Measurements from ENCODE around the gene COL4A2.

COL4A2 gene

DNA sequence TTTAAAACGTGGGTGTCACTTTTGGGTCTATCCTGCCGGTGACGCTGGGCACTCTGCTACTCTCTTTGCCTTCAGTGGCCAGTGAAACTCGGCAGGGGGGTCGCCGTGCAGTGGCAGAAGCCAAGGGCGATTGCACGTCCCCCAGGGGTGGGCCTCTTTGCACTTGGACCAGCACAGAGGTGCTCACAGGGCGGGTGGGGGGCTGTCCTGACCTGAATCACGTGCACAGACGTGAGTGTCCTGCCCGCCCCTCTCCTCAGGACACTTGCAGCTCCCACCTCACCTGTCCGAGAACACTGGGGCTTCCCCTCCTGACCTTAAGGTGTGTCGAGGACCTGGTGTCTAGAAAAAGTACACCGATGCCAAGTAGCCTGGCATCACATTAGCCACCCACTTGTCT is 16.3 kb upstream of the COL4A2 start:
- Histone ChIP-seq H3K79me2 (ENCODE audit: insufficient read depth, low read length) (no peaks in the 10 kb centered on the region), H4K20me1 (ENCODE audit: insufficient read depth, low read length) (no peaks in the 10 kb centered on the region)

DNA sequence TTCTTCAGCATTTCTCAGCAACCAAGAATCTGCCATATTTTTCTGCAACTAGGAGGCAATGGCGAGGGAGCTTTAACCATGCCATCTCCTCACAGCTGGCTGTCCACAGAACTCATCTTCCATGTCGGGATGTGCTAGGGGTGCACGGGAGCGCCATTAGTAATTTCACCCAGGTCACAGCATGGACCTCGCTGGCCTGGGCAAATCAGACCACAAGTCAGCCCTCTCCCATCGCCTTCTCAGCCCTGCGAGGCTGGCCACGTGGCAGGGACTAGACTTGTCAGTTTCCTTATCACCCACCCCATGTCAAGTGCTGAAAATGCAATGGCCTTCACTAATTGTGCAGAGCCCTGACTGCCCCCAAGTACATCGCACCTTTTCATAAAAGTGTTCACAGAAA is 15.8 kb upstream of the COL4A2 start:
- Histone ChIP-seq H3K9me2 (ENCODE audit: low read depth, low read length) (no peaks in the 10 kb centered on the region), H3F3A (ENCODE audit: insufficient read depth, low read length) (no peaks in the 10 kb centered on the region), H3K4me1 (ENCODE audit: insufficient read depth, low read length, severe bottlenecking) (no peaks in the 10 kb centered on the region), H3K4me2 (ENCODE audit: low read length) (no peak overlapping the region), H2AFZ (ENCODE audit: low read length) (no peak overlapping the region), H3K4me3 (ENCODE audit: low read depth, low read length, poor library complexity, severe bottlenecking) (no peak overlapping the region), H3K79me2 (ENCODE audit: insufficient read depth, low read length) (no peaks in the 10 kb centered on the region), H4K20me1 (ENCODE audit: insufficient read depth, low read length) (no peaks in the 10 kb centered on the region), H3K9ac (ENCODE audit: low read length) (no peak overlapping the region), H3K36me3 (ENCODE audit: insufficient read depth, low read length) (no peaks in the 10 kb centered on the region), H3K27ac (ENCODE audit: low read depth, low read length, poor library complexity, severe bottlenecking) (no peak overlapping the region), H3K9me3 (ENCODE audit: low read length) (no peaks in the 10 kb centered on the region), H3K27me3 (ENCODE audit: insufficient read depth, low read length) (0 out of 2 replicates have a peak, but pooled peaks cover 1% of the 10 kb centered on the region)
- TF ChIP-seq, protein P1, sequence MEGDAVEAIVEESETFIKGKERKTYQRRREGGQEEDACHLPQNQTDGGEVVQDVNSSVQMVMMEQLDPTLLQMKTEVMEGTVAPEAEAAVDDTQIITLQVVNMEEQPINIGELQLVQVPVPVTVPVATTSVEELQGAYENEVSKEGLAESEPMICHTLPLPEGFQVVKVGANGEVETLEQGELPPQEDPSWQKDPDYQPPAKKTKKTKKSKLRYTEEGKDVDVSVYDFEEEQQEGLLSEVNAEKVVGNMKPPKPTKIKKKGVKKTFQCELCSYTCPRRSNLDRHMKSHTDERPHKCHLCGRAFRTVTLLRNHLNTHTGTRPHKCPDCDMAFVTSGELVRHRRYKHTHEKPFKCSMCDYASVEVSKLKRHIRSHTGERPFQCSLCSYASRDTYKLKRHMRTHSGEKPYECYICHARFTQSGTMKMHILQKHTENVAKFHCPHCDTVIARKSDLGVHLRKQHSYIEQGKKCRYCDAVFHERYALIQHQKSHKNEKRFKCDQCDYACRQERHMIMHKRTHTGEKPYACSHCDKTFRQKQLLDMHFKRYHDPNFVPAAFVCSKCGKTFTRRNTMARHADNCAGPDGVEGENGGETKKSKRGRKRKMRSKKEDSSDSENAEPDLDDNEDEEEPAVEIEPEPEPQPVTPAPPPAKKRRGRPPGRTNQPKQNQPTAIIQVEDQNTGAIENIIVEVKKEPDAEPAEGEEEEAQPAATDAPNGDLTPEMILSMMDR (IDR thresholded peaks at IDR 0.05; ENCODE audit: low read length) = no peak
- TF ChIP-seq EZH2 (IDR thresholded peaks at IDR 0.05; ENCODE audit: borderline replicate concordance, low read length) = no peak

More for the DNA sequence above, 16.3 kb upstream of the COL4A2 start:
- H3K9me3 ChIP-seq (ENCODE audit: low read length) = no peaks in the 10 kb centered on the region
- no peaks in the 10 kb centered on the region for H3K4me1 ChIP-seq (ENCODE audit: insufficient read depth, low read length, severe bottlenecking)
- H3K9ac ChIP-seq (ENCODE audit: low read length) = no peak overlapping the region
- no peak overlapping the region for H3K4me3 ChIP-seq (ENCODE audit: low read depth, low read length, poor library complexity, severe bottlenecking)
- H2AFZ ChIP-seq (ENCODE audit: low read length) = no peak overlapping the region
- H3K27ac ChIP-seq (ENCODE audit: low read depth, low read length, poor library complexity, severe bottlenecking) = no peak overlapping the region
- H3F3A ChIP-seq (ENCODE audit: insufficient read depth, low read length) = no peaks in the 10 kb centered on the region
- H3K36me3 ChIP-seq (ENCODE audit: insufficient read depth, low read length) = no peaks in the 10 kb centered on the region
- no peaks in the 10 kb centered on the region for H3K9me2 ChIP-seq (ENCODE audit: low read depth, low read length)
- no peaks in the 10 kb centered on the region for H3K27me3 ChIP-seq (ENCODE audit: insufficient read depth, low read length)
- no peak overlapping the region for H3K4me2 ChIP-seq (ENCODE audit: low read length)
- TF ChIP-seq EZH2 (IDR thresholded peaks at IDR 0.05; ENCODE audit: borderline replicate concordance, low read length) = no peak
- TF ChIP-seq, protein P1 (IDR thresholded peaks at IDR 0.05; ENCODE audit: low read length) = no peak

DNA sequence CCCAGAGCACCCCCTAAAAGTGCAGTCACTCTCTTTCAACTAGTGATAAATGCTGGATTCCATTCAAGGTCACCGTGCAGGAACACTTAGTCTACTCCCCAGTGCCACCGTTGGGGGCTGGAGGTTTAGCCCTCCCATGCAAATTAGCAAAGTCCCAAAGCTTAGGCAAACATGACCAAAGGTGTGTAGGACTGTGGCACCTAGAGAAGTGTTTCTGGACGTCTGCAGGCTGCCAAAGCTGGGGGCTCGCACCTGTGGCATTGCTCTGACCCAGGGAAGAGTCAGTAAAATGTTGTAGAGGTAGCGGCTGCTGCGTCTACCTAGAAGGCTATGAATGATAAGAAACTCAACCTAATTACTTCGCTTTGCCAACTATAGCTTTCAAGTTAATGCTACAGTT is 14.0 kb upstream of the COL4A2 start:
- no peak overlapping the region for H3K4me3 ChIP-seq (ENCODE audit: low read depth, low read length, poor library complexity, severe bottlenecking)

More for the DNA sequence above, 14.0 kb upstream of the COL4A2 start:
- no peaks in the 10 kb centered on the region for H3F3A ChIP-seq (ENCODE audit: insufficient read depth, low read length)
- no peak for TF ChIP-seq EZH2 (IDR thresholded peaks at IDR 0.05; ENCODE audit: borderline replicate concordance, low read length)
- TF ChIP-seq, protein P1 (IDR thresholded peaks at IDR 0.05; ENCODE audit: low read length) = no peak
- H3K27me3 ChIP-seq (ENCODE audit: insufficient read depth, low read length) = 0 out of 2 replicates have a peak, but pooled peaks cover 5% of the 10 kb centered on the region
- no peaks in the 10 kb centered on the region for H3K36me3 ChIP-seq (ENCODE audit: insufficient read depth, low read length)
- no peaks in the 10 kb centered on the region for H3K9me2 ChIP-seq (ENCODE audit: low read depth, low read length)
- no peak overlapping the region for H3K27ac ChIP-seq (ENCODE audit: low read depth, low read length, poor library complexity, severe bottlenecking)
- H3K79me2 ChIP-seq (ENCODE audit: insufficient read depth, low read length) = no peaks in the 10 kb centered on the region
- no peak overlapping the region for H3K4me2 ChIP-seq (ENCODE audit: low read length)
- H4K20me1 ChIP-seq (ENCODE audit: insufficient read depth, low read length) = no peaks in the 10 kb centered on the region
- no peaks in the 10 kb centered on the region for H3K9me3 ChIP-seq (ENCODE audit: low read length)
- H2AFZ ChIP-seq (ENCODE audit: low read length) = no peak overlapping the region
- no peaks in the 10 kb centered on the region for H3K4me1 ChIP-seq (ENCODE audit: insufficient read depth, low read length, severe bottlenecking)
- H3K9ac ChIP-seq (ENCODE audit: low read length) = no peak overlapping the region
